HL-60 (cell line): ENCODE results near the gene PHC2.

Source experiments
- GABPA ChIP-seq: IDR thresholded peaks from 2 replicates; pipeline ENCODE4 v1.6.1; 2012; ENCODE audit warnings: low read depth
- POLR2AphosphoS5 ChIP-seq: IDR thresholded peaks from 2 replicates; pipeline ENCODE4 v1.6.1; 2012; ENCODE audit warnings: low read depth
- SPI1 ChIP-seq: IDR thresholded peaks from 2 replicates; pipeline ENCODE4 v1.6.1; 2012; ENCODE audit warnings: low read depth, mild to moderate bottlenecking, borderline replicate concordance
- TF ChIP-seq, protein P1 (sequence below): IDR thresholded peaks from one replicate; pipeline ENCODE4 v1.5.1; 2011; ENCODE audit warnings: low read length, control low read depth, inconsistent platforms; ENCODE audit not compliant: insufficient read depth
- TF ChIP-seq, protein P2 (sequence below): IDR thresholded peaks from 2 replicates; pipeline ENCODE4 v1.6.1; 2012; ENCODE audit warnings: low read depth; ENCODE audit not compliant: insufficient replicate concordance

DNA sequence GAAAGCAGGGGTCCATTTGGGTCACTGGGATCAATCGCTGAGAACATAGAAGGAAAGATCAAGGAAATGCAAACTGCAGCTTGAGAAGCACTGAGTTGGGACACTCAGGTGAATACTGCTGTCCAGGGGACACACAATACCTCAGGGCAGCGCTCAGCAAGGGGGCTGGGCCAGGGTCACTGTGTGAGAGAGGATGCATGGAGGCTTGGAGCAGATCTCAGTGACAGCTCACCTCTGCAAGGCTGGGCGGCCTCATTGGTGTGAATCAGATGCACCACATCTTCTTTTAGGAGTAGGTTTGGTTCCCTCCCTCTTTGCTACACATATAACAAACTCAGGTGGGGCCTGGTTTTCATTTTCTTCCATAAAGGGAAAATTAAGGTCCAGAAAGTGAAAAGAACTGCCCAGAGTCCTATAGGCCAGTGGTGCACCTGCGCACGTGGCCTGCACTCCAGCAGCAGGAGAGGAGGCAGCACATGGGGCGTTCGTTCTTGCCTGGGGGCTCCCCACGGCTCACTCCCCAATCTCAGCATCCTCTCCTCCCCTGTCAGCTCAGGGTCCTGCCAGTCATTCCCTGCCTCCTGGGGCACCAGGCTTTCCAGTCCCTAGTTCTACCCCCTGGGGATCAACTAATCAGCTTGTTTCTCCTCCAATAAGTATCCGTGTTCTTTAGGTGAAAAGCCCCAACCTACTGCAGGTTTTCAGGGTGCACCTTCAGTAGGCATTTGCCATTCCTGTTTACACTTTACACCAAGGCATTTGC, 111.5 kb downstream of the PHC2 start:
- TF ChIP-seq, protein P1, sequence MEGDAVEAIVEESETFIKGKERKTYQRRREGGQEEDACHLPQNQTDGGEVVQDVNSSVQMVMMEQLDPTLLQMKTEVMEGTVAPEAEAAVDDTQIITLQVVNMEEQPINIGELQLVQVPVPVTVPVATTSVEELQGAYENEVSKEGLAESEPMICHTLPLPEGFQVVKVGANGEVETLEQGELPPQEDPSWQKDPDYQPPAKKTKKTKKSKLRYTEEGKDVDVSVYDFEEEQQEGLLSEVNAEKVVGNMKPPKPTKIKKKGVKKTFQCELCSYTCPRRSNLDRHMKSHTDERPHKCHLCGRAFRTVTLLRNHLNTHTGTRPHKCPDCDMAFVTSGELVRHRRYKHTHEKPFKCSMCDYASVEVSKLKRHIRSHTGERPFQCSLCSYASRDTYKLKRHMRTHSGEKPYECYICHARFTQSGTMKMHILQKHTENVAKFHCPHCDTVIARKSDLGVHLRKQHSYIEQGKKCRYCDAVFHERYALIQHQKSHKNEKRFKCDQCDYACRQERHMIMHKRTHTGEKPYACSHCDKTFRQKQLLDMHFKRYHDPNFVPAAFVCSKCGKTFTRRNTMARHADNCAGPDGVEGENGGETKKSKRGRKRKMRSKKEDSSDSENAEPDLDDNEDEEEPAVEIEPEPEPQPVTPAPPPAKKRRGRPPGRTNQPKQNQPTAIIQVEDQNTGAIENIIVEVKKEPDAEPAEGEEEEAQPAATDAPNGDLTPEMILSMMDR: no peak
- TF ChIP-seq, protein P2, sequence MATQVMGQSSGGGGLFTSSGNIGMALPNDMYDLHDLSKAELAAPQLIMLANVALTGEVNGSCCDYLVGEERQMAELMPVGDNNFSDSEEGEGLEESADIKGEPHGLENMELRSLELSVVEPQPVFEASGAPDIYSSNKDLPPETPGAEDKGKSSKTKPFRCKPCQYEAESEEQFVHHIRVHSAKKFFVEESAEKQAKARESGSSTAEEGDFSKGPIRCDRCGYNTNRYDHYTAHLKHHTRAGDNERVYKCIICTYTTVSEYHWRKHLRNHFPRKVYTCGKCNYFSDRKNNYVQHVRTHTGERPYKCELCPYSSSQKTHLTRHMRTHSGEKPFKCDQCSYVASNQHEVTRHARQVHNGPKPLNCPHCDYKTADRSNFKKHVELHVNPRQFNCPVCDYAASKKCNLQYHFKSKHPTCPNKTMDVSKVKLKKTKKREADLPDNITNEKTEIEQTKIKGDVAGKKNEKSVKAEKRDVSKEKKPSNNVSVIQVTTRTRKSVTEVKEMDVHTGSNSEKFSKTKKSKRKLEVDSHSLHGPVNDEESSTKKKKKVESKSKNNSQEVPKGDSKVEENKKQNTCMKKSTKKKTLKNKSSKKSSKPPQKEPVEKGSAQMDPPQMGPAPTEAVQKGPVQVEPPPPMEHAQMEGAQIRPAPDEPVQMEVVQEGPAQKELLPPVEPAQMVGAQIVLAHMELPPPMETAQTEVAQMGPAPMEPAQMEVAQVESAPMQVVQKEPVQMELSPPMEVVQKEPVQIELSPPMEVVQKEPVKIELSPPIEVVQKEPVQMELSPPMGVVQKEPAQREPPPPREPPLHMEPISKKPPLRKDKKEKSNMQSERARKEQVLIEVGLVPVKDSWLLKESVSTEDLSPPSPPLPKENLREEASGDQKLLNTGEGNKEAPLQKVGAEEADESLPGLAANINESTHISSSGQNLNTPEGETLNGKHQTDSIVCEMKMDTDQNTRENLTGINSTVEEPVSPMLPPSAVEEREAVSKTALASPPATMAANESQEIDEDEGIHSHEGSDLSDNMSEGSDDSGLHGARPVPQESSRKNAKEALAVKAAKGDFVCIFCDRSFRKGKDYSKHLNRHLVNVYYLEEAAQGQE: no peak
- TF ChIP-seq POLR2AphosphoS5 (no peak), GABPA (no peak), SPI1 (no peak)
